Pancreas (tissue), 10 donors: ENCODE measurements around the gene RNF11. TPM values are rescaled to one million over a fixed set of nuclear protein-coding genes. Genes with fewer than 3 reads are reported as not detected.

Experiments used
- ATAC-seq, 4 donors: fragments of 200-7000 bp; cut with Tn5 transposase; one replicate each; pipeline versions ENCODE4 v1.8.0 to v1.9.1; 2020; ENCODE audit warnings: mild to moderate bottlenecking in 4 of 4, moderate library complexity in 4 of 4
- DNase-seq, 6 donors: peaks; one replicate each; pipeline ENCODE4 v3.0.0-alpha.2; 2020
- FAIRE-seq: peaks from 2 replicates; lab custom pipeline; 2012; peaks lifted over from hg19 to GRCh38; lab: Jason Lieb, UNC
- H3K27ac ChIP-seq, 4 donors: fragments of 200-600 bp; sonication (generic); 1 replicate in 3 of 4; 2 replicates in 1 of 4; pipeline versions ENCODE4 v1.5.0 to v1.8.0; 2020
- H3K27me3 ChIP-seq, 4 donors: fragments of 200-600 bp; one replicate each; pipeline ENCODE4 v1.8.0; 2021
- H3K36me3 ChIP-seq, 3 donors: fragments of 200-600 bp; sonication (generic) in 1 of 3; one replicate each; pipeline versions ENCODE4 v1.5.0 to v1.8.0; 2020 to 2021
- H3K4me1 ChIP-seq, 3 donors: fragments of 200-600 bp; one replicate each; pipeline ENCODE4 v1.8.0; 2021
- H3K4me3 ChIP-seq, 4 donors: fragments of 200-600 bp; sonication (generic) in 2 of 4; one replicate each; pipeline versions ENCODE4 v1.5.0 to v1.8.0; 2020 to 2021
- H3K9me3 ChIP-seq, 4 donors: fragments of 200-600 bp; one replicate each; pipeline ENCODE4 v1.8.0; 2021
- CTCF ChIP-seq, 4 donors: fragments of 200-600 bp; sonication (generic) in 3 of 4; IDR thresholded peaks; one replicate each; pipeline versions ENCODE4 v1.5.0 to v1.8.0; 2021; ENCODE audit warnings: antibody characterized with exemption in 4 of 4
- WGBS, 2 donors: extraction: QIAGEN DNeasy Blood & Tissue Kit; methylation state at CpG; one replicate each; pipeline ENCODE4 v1.1.7; 2013; 5-methylcytosine and 5-hydroxymethylcytosine counted together
- intact Hi-C, 3 donors: fragments of 100-400 bp; cut with DNase I; formaldehyde crosslinking; loops; one replicate each; pipeline versions ENCODE4 v1.11.1 to v1.14.2; 2022
- polyA plus RNA-seq, 2 donors: library from polyadenylated mRNA; stranded (reverse); fragments of 200-250 nt; gene quantifications; one replicate each; pipeline ENCODE4 v1.2.3, GENCODE V29; 2013
- total RNA-seq, 6 donors: library from RNA; stranded (reverse); fragmentation: NEBNext Ultra II Directional in 4 of 6; extraction: Animal tissue kit (Norgen Biotek cat#: 25700) in 4 of 6; gene quantifications; one replicate each; pipeline versions ENCODE4 v1.2.1 to v1.2.4, GENCODE V29; 2021 to 2023
- donor health status: healthy with polysubstance abuse.
- donor health status: DM: no; HTN: no; CAD: no; lungs with moderate emphysema.
- donor health status: DM: no; HTN: no; CAD: no.
- donor health status: control.
- donor health status: control.
- donor health status: Bipolar disorder and iron deficiency.
- donor health status: DM: yes; HTN: yes; CAD: no.
- donor health status: DM: no; HTN: no; CAD: no.
- donor health status: DM: no; HTN: no; CAD: no.
- donor health status: DM: yes; HTN: yes; CAD: no.

Gene RNF11
- total and polyA plus RNA-seq, 8 donors: 19.8 to 51.8 (median 30.7) TPM

GRCh38 chr1:51293898-51294515 is 57.9 kb downstream of the RNF11 start:
- 89 to 90% methylated on average over 13 of the region's 13 CpGs for WGBS, 2 donors
- H3K36me3 ChIP-seq: no peaks in the 10 kb centered on the region
- no peak overlapping the region for H3K4me3 ChIP-seq
- intact Hi-C loops: no loop called here
- H3K27ac ChIP-seq: no peak overlapping the region
- H3K4me1 ChIP-seq: peaks cover 0 to 3% (median 3%) of the 10 kb centered on the region in 3 donors
- no peak for ATAC-seq
- TF ChIP-seq CTCF (IDR thresholded peaks at IDR 0.05): no peak
- H3K9me3 ChIP-seq: no peaks in the 10 kb centered on the region
- FAIRE-seq: no peak
- DNase-seq: peak in 1 of 6 donors; percentile 6
- no peaks in the 10 kb centered on the region for H3K27me3 ChIP-seq

- no peaks in the 10 kb centered on the region for H3K36me3 ChIP-seq
- 67 to 70% methylated on average over 11 of the region's 11 CpGs for WGBS, 2 donors
- no peak overlapping the region for H3K4me3 ChIP-seq
- no peak for ATAC-seq
- intact Hi-C loops: no loop called here
- no peaks in the 10 kb centered on the region for H3K9me3 ChIP-seq
- H3K4me1 ChIP-seq: peaks cover 0 to 3% (median 3%) of the 10 kb centered on the region in 3 donors
- FAIRE-seq: no peak
- no peak for TF ChIP-seq CTCF (IDR thresholded peaks at IDR 0.05)
- no peaks in the 10 kb centered on the region for H3K27me3 ChIP-seq
- H3K27ac ChIP-seq: no peak overlapping the region
- peak in 1 of 6 donors; percentile 4 for DNase-seq
Observed at GRCh38 chr1:51294566-51295184, 58.6 kb downstream of the RNF11 start.

- FAIRE-seq (no peak), DNase-seq (no peak), ATAC-seq (no peak)
- no peak overlapping the region for H3K27ac ChIP-seq
- no peaks in the 10 kb centered on the region for H3K36me3 ChIP-seq
- no peak overlapping the region for H3K4me3 ChIP-seq
- TF ChIP-seq CTCF (IDR thresholded peaks at IDR 0.05): no peak
- peaks cover 0 to 3% (median 3%) of the 10 kb centered on the region in 3 donors for H3K4me1 ChIP-seq
- WGBS, 2 donors: 78 to 80% methylated on average over 17 of the region's 17 CpGs
- no peaks in the 10 kb centered on the region for H3K27me3 ChIP-seq
- no peaks in the 10 kb centered on the region for H3K9me3 ChIP-seq
- intact Hi-C loops: no loop called here
Observed at GRCh38 chr1:51295926-51296325, 59.9 kb downstream of the RNF11 start.

GRCh38 chr1:51296383-51297357 is 60.6 kb downstream of the RNF11 start:
- Histone ChIP-seq H3K36me3 (no peaks in the 10 kb centered on the region), H3K27me3 (no peaks in the 10 kb centered on the region), H3K4me3 (peak overlapping the region; percentile 9 to 50 (median 28)), H3K9me3 (no peaks in the 10 kb centered on the region), H3K4me1 (peaks cover 0 to 3% (median 3%) of the 10 kb centered on the region in 3 donors), H3K27ac (peak overlapping the region in 2 of 4 donors; percentile 23 to 44)
- DNase-seq (peak; percentile 76 to 94 (median 91)), ATAC-seq (peak; percentile 91 to 96 (median 94)), FAIRE-seq (no peak)
- intact Hi-C loops: no loop called here
- 19 to 25% methylated on average over 32 to 33 of the region's 33 CpGs for WGBS, 2 donors
- TF ChIP-seq CTCF (IDR thresholded peaks at IDR 0.05): peak; percentile 91 to 98 (median 96)
